IPS DF 4.7 (cell line): Measurements from ENCODE around the gene ATP10A.

Experiments used
- DNase-seq: peaks from one replicate; pipeline ENCODE4 v3.0.0-alpha.2; 2013; ENCODE audit warnings: low spot score; ENCODE audit errors: extremely low read depth

The ATP10A gene

DNA sequence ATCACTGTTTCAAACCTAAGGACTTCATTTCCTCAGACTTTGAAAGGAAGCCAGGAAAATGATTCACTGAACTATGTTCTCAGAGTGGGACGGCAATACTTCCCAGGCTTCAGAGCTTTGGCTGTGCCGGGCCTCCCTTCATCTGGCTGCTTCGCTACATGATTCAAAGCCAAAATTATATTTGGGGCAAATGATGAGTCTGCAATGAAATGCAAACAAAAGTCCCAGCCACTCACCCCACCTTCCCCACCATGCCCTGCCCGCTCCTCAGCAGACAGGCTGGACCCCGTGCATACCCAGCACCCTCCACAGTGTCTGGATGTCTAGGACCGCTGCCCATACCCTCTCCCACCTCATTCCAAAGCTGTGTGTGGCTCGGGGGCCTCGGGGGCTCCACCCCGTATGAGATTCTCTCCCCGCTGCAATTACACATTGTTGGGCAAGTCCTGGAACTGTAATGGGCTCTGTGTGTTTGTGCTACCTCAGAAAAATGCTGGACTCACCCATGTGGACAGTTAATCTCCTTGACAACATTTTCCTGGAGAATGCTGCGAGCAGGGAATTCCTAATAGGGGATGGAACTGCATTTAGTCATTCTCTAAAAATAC is 32.2 kb downstream of the ATP10A start:
- DNase-seq, result no peak

DNA sequence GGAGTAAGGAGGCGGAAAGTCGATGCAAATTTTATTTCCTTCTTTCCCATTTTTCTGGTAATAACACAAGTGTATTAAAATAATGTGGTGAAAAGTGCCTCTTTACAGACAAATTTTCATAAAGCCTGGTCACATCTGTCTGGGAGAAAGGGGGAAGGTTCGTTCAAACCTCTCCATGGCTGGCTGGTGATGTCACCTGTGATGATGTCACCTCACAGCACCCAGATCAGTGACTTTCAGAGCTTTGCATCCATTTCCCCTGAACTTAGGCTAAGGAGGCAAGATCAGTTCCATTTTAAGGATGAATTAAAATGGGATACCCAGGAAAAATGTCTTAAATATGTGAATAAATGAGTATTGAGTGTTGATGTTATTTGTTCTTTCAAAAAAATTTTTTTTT is 34.1 kb downstream of the ATP10A start:
- DNase-seq, result no peak

DNA sequence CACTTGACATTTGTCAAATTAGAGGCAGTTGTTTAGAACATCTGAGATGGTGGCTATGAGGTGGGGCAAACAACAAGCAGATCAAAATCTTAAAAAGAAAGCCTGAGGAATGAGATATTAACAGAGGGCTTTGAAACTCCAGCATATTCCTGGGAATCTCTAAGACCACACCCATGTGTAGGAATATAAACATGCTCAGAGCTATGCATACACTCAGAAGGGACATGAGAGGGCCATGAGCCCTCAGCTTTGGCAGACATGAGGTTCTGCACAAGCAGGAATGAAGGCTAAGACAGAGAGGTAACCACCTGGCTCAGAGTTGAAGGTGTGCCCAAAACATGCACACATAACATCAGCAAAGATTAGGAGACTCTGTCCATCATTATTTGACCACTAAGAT is 37.9 kb downstream of the ATP10A start:
- DNase-seq, result no peak

DNA sequence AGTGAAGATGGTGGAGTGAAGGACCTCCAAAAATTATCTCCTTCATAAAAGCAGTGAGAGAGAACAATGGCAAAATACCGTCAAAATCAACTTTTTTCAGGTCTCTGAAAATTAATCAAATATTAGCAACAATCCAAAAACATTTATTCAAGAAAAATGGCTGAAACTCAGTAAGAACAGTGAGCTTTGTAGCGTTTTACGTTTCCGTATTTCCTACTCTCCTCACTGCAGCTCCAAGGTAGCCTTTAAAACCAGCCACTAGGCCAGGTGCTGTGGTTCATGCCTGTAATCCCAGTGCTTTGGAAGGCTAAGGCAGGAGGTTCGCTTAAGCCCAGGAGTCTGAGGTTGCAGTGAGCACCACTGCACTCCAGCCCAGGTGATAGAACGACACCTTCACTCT is 38.5 kb downstream of the ATP10A start:
- no peak for DNase-seq

GRCh38 chr15:25812845-25813244 is 50.3 kb downstream of the ATP10A start:
- DNase-seq, result no peak

- DNase-seq, result no peak
Observed at GRCh38 chr15:25812073-25812472, 51.1 kb downstream of the ATP10A start.

DNA sequence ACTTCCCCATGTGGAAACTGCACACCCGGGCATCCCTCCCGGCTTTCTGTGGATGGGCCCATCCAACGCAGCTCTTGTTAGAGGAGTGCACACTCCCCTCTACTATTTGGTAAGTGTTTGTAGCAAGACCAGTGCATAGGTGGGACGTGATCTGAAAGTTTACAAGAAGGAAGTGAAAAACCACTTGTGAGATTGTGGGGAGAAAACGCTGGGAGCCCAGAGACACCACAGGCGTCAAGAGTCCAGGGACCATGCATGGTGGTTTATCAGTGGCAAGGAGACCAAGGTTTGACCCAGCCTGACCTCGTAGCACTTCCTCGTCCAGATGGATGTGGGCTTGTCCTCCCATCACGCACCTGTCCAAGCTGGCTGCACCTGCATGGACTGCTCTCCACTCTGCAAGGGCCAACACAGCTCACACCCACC is 51.6 kb downstream of the ATP10A start:
- no peak for DNase-seq

DNA sequence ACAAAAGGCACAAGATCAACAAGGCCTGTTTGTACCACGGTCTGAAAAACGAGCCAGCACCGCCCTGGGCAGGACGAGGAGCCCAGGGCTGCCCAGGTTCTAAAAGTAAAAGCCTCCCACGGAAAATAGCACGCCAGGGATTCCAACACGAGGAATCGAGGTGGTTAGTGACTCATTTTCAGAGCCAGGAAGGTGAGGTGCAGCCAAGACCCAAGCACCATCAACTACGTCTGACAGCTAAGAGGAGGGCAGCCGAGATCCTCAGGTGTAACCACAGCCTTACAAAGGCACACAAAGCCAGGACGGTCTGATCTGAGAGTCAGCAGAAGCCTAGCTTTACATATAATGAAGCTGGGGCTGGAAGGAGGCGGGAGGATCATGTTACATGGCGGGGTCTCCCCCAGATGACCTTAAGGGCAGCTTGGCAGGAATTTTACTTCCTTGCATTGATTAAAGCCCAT is 52.5 kb downstream of the ATP10A start:
- no peak for DNase-seq

DNA sequence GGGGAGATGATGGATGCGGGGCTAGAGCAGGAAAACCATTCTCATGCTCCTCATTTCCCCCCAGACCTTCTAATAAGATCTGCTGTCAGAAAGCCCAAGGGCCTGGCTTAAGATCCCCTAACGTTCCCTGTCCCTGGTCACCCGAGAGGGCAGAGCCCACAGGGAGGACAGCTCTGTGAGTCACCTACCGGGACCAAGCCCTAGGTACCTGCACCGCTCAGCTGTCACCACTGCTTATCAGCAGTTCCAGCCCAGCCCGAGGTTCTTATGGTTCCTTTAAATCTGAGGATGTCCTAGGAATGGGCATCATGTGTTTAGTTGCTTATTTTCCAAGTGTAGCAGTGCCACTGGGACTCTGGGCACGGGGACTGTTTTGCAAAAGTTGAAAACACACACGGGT is 53.0 kb downstream of the ATP10A start:
- no peak for DNase-seq

GRCh38 chr15:25807063-25807462 is 56.1 kb downstream of the ATP10A start:
- DNase-seq, result no peak

DNA sequence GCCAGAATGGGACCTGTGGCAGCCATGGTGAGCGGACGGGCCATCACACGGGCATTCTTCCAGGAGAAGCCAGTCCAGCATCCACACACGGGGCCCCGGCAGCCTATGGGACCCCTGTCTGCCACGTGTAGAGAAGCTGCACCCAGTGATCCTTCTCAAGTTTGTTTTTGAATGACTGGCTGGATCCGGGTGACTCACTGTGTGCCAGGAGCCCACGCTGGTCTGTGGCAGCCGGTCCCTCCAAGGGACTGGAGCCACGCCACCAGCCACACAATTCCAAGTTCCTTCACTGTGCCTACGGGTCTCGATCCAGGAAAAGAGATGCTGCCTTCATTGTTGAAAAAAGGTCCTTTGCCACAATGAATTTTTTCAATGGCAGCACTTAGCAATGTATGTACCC is 58.1 kb downstream of the ATP10A start:
- DNase-seq, result no peak

DNA sequence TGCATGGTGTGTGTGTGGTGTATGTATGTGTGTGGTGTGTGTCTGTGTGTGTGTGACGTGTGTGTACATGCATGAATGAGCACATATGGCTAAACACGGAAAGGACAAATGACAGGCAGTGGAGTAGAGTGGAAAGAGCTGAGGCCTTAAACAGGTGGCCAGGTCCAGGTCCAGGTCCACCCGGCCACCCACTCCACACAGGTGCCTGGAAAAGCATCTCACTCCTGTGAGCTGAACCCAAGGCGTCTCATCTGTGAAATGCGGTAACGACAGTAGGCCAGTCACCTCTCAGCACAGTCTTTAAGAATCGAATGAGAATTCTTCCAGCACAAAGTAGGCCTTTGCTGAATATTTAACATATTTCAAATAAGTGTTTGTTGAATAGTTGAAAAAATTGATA is 58.7 kb downstream of the ATP10A start:
- DNase-seq, result no peak

DNA sequence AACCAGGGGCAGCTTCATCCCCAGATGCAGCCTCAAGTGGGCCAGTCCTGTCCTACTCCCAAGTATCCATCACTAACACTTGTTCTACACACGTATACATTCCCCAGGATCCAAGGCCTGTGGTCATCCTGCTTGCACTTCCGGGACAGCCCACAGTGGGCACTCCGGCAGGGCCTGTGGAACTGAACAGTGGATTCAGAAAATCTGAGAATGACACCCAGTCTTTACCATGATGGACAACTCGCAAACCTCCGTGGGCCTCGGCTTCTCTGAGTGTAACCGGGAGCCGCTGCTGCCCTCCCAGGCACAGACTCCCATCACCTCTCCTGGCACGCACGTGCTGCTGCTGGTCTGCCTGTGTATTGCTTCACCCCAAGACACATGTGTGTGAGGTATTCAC is 59.6 kb downstream of the ATP10A start:
- DNase-seq, result no peak

DNA sequence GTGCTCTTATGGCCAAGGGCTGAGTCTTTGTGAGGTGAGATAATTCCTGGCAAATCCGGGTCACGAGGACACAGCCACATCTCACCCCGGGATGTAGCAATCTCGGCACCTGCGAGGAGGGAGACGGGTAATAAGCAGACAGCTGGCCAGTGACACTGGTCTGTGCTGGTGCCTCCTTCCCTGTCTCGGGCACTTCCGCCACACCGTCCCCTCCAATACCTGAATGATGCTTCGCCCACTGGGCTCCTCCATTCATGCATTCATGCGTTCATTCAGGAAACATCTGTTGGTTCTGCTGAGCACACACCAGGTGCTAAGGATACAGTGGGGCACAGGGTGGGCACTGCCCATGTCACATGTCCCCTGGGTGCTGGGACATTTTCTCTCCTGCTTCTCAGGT is 60.1 kb downstream of the ATP10A start:
- no peak for DNase-seq

GRCh38 chr15:25802285-25802830 is 60.8 kb downstream of the ATP10A start:
- no peak for DNase-seq

DNA sequence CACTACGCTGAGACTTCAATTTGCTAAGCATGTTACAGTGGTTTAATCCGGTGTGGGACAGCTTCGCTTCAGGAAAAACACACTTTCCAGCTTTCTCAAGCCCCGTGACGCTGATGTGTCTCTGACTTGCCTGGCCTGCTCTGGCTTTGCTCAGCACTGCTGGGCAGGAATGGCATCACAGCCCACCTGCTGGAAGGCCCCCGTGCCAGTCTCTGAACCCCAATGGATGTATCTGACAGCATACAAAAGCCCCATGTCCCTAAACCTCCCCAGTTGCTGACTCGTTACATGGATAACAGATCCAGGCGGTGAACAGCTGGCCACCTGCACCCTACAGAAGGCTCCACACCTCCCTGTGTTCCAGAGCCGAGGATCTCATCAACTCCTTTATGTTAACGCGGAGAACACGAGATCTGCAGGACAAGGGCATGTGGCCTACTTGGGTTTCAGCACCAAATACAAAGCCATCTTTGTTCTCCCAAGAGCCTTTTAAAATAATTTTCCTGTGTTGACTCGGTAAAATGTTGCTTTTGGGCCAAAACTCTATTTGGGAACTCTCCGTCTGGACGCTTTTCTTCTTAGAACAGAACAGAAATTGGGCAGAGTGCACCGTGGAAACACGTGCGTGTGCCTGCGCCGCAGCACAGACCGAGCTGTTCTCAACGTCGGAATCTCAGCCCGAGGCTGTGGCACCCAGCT is 61.4 kb downstream of the ATP10A start:
- DNase-seq, result no peak

GRCh38 chr15:25800761-25801515 is 62.2 kb downstream of the ATP10A start:
- no peak for DNase-seq

GRCh38 chr15:25799906-25800700 is 63.0 kb downstream of the ATP10A start:
- DNase-seq, result no peak

- DNase-seq, result no peak
Observed at GRCh38 chr15:25797936-25798901, 64.9 kb downstream of the ATP10A start.

DNA sequence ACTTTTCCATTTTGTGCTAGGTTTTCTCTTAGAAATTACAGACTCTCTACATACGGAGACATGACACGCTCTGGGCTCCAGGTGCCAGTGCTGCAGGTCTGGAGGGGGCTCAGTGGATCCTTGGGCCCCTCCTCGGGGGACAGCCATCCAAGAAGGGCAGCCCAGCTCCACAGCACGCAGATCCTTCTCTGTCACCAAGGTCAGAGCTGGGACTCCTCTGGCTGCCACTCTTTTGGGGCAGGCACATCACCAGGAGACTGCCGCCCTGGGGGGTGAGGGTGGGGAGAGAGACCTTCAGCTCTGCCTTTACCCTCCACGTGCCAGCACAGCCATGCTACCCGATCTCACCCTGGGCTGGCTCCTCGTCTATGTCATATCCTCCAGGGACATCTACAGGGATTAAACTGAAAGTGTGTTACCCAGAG is 65.6 kb downstream of the ATP10A start:
- DNase-seq, result no peak
